H54 (cell line): ENCODE results near the gene TNNI2.

ENCODE experiments used
- DNase-seq: peaks from one replicate; pipeline ENCODE4 v3.0.0; 2011; ENCODE audit warnings: low spot score, mixed read lengths; ENCODE audit not compliant: insufficient read length
- FAIRE-seq: peaks from 3 replicates; lab custom pipeline; 2011; peaks lifted over from hg19 to GRCh38; lab: Jason Lieb, UNC
- POLR2A ChIP-seq: IDR thresholded peaks from 2 replicates; pipeline ENCODE4 v1.6.1; 2011; ENCODE audit warnings: low read depth, mild to moderate bottlenecking, low read length

The TNNI2 gene

DNA sequence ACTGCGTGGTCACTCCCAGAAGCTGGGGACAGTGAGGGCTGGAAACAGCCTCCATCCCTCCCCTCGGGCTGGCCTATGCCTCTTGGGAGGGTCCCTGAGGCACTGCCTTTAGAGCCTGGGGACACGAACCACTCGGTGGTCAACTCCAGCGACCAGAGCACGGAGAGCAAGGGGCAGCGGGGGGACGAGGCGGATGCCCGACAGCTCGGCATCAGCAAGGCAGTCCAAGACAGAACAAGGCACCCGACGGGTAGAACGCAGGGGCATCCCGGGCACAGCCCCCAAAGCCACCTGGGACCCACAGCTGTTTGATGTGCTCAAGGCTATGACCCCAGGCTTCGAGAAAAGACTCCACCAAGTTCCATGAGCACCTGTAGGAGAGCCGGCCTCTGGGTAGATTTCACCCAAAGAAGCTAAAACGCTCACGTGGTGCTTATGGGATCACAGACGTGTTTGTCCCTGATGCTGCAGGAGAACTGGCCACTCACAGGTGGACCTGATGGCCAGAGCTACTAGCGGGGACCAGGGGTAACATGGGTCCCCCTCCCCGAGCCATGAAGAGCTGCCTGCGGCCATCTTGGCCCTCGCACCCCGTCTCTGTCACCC is 13.6 kb downstream of the TNNI2 start:
- no peak for TF ChIP-seq POLR2A
- DNase-seq (no peak), FAIRE-seq (no peak)

DNA sequence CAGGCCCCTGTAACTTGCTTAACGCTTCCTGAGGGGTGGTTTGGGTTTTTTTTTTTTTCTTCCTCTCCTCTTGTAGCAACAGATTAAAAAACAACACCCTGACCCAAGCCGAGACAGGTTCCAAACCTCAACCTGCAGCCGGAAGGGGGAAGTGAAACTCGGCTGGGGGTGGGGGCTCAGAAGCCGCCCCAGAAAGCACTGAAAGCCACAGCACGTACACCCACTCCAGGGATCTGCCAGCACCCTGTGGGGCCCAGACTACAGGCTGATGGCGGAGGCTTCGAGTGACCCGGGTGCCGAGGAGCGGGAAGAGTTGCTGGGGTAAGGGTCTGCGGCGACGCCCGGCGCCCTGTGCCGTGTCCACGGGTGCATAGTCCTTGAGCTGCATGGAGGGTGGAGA is 14.1 kb downstream of the TNNI2 start, which contains the start of gene LSP1:
Gene LSP1 (plus strand): TSS at position 208 of the 400 bp plus-strand sequence. CDS start 61 bp downstream, at position 269.
- no peak for TF ChIP-seq POLR2A
- no peak for FAIRE-seq
- DNase-seq, result no peak

DNA sequence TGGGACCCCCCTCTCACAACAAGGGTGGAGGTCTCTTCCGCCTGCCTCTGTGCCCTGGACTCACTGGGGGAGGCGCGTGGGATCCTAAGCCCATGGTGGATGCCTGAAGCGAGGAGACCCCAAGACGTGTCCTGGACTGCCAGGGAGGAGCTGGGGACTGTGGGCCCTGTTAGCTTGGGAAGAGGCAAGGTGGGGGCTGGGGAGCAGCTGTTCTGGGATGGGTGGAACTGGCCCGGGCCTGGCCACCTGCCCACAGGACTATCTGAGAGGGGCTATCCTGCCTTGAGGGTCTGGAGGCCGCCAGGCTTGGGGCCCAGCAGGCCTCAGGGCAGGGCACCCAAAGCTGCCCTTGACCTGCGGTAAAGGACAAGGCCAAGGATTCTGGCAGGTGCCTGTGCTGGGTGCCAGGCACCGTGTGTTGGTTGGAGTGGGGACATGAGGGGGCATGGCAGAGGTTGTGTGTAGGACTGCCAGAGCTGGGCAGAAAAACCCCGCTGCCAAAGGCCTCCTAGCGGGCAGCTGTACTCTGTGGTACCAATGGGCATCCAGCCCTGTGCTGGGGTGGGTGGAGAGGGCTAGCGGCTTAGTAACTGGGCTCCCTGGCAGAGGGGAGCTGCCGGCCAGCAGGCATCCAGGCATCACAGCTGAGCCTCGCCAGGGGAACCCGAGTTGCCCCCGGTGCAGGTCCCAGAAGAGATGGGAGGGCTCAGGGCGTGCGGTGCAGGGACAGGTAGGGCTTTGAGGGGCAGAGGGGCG is 14.8 kb downstream of the TNNI2 start:
- DNase-seq (no peak), FAIRE-seq (no peak)
- TF ChIP-seq POLR2A, result no peak

DNA sequence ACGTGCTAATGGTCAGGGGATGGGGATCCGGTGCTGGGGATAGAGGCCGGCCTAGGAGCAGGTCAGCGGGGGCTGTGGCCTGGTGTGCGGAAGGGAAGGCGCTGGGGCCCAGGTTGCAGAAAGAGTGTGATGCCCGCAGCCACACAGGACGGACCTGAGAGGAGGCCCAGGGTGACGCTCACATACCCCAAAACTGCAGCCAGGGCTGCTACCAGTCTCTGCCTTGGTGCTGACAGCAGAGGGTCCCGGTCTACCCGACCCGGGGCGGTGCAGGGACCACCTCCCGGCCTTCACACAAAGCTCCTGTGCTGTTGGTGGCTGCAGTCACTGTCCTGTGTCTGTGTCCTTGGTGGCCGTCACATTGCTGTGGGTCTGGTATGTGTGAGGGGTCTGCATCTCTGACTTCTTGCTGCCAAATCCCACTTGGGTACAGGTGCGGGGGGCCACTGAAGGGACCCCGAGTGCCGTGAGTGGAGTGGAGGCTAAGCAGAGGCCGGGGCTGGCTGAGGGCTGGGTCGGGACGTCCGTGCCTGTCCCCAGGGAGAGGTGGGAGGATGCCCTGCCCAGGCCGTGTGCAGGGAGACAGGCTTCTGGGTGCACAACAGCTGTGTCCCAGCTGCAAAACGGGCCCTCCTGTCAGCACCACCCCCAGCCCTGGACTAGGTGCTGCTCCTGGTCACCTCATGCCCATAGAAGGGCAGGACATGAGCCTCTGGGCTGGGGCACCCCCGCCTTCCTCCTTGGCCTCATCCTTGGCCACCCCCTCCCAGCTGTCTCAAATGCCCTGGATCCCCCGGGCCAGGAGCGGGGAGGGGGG is 15.6 kb downstream of the TNNI2 start:
- DNase-seq, result no peak
- no peak for TF ChIP-seq POLR2A
- no peak for FAIRE-seq

DNA sequence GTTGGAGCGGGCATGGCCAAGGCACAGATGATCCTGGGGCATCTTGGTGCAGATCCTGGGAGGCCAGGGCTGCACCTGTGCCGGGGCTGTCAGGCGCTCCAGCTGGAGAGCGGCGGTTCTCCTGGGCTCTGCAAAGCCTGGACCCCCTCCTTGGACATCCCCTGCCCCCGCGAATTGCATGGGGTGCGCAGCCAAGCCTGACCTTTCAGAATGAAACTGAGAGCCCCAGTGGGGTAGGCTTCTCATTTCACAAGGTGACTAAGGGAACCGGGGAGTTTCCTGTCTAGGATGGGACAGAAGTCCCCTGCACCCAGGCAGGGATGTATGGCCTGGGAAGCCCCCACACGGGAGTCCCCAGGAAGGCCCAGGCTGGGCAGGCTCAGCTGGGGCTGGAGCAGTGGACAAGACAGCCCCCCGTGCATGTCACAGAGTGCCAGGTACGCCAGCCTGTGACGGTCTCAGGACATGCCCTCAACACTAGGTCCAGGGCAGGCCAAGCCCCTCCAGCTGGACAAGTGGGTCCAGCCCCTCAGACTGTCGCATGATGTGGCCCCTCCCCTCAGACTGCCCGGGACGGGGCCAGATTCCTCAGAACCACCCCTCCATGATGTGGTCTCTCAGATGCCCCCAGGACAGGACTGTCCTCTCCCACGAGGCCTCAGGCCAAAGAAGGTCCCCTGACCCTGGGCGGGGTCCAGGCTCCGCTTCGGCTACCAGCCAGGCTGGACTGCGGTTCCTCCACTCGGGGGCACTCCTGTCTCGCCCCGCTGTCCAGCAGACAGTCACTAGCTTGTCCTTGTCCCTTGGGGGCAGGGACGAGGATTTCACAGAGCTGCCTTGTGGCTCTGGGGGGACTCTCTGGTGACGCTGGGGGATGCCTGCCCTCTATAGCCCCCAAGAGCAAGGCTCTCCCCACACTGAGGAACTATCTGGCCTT is 16.4 kb downstream of the TNNI2 start:
- FAIRE-seq (no peak), DNase-seq (no peak)
- TF ChIP-seq POLR2A, result no peak

DNA sequence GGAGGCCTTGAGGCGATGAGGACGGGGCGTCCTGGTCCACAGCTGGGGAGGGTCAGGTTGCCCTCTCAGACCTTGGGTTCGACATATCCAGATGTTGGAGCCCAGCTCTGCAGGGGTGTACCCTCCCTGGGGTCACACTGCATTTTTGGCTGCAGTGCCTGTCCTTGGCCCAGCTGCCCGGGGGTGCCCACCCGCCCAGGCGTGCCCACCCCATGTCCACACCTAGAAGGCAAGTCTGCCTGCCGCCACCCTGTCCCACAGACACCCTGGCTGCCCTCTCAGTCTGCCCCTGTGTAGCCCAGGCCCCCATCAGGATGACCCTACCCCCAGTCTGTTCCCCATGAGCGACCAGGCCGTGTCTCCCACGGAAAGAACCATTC is 17.1 kb downstream of the TNNI2 start:
- DNase-seq, result no peak
- FAIRE-seq, result no peak
- TF ChIP-seq POLR2A, result no peak

DNA sequence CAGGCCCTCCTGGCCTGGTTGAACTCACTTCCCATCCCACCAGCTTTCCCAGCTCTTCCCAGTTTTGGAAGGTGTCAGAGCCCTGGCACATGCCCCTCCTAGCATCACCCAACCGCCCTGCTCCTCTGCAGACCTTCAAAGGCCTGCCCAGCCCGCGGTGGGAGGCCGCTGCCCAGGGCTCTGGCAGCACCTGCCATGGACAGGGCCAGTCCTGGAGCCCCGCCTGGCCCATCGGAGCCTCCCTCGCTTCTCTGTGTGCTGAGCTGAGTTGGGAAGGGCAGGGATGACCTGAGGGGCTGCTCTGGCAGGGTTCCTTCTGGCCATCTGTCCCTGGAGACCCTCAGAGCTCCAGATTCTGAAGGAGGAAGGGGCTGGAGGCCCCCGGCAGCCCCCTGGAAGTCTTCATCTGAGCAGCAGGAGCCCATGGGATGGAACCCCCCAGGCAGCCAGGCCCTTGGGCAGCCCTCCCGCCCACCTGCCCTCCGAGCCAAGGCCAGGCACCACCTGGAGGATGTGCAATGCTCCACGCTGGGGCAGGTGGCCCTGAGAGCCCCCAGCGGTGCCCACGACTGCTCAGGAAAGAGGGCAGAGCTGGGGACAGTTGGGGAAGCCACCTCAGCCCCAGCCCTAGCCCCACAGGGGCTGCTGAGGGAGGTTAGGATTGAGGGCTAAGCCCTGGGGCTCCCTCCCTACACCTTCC is 17.7 kb downstream of the TNNI2 start:
- TF ChIP-seq POLR2A, result no peak
- FAIRE-seq (no peak), DNase-seq (no peak)

DNA sequence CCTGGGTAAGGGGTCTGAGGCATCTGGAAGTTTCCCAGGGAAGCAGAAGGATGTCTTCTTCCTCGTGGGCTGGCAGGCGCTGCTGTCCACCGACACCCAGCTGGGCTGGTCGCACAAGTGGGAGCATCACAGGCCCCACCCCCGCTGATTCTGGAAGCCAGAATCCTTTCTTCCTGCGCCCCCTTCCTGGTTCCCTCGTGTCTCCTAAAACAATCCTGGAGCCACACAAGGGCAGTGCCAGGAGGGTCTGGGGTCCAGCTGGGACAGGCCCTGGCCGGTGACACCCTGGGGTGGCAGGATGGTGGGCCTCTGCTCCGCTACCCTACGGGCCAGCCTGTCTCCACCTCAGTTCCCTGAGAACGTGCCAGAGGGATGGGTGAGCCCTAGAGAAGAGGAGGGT is 18.3 kb downstream of the TNNI2 start:
- no peak for TF ChIP-seq POLR2A
- FAIRE-seq (no peak), DNase-seq (no peak)

DNA sequence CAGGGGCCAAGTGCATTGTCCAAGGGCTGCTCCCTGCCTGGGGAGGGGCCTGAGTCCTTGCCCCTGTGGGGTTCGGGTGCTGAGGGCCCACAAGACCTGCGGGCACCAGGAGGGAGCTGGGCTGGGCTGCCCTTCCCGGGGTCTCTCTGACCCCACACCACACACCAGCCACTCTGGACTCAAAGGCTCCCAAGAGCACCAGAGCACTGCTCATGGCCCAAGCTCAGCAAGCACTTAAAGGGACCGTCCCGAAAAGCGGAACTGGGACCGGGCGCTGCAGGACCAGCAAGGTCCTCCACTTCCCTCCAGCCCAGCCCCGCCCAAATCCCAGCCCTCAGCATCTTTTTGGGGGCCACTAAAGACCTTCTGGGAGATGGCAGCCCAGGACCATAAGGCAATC is 19.4 kb downstream of the TNNI2 start:
- FAIRE-seq (no peak), DNase-seq (no peak)
- no peak for TF ChIP-seq POLR2A

DNA sequence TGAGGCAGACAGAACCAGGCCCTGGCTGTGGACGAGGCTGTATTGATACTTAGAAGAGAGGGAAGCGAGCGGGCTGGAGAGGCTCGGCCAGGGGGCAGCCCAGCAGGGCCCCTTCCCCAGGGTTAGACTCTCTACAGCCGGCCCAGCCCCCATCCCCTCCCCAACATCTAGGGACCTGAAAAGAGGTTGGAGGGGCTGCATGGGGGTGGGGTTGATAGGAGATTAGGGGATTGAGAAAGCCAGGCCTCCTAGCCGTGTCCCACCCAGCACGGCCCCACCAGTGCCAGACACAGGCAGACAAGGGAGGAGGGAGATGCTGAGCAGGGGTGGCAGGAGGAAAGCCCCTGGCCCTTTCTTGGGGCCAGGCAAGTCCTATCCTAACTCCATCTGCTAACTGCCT is 19.8 kb downstream of the TNNI2 start:
- no peak for FAIRE-seq
- no peak for DNase-seq
- no peak for TF ChIP-seq POLR2A

DNA sequence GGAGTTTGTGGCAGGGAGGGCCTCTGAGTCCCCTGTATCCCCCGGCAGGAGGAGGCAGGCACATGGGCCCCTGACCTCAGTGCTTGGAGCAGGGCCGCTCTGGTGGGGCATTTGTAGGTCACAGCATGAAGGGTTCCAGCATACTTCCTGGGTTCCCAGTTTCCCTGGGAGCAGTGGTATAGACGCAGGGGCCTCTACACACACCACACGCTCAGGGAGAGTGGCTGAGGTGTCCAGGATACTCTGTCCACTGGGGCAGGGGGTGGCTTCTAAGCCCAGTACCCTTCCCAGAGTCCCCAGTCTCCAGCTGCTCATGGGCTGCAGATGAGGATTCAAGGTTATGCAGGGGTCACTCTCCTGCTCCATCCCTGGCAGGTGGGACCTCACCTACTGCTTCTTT is 20.2 kb downstream of the TNNI2 start:
- no peak for FAIRE-seq

DNA sequence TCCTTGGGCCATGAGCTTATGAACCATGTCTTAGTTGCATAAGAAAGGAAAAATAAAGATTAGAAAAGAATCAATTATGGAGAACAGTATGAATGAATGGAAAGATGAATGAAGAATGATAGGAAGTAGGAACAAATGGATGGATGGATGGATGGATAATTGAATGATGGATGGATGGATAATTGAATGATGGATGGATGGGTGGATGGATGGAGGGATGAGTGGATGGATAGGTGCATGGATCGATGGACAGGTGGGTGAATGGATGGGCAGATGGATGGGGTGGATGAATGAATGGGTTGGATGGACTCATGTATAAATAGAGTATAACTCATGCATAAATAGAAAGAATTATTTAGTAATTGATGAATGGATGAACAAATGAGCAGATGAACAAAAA is 21.3 kb downstream of the TNNI2 start:
- FAIRE-seq (no peak), DNase-seq (no peak)
- TF ChIP-seq POLR2A, result no peak

More for the DNA sequence above, 20.2 kb downstream of the TNNI2 start:
- no peak for TF ChIP-seq POLR2A
- DNase-seq, result no peak
